NCI-H748 (cell line): ENCODE results near the gene ZFP1.

ENCODE experiments used
- DNase-seq: peaks from one replicate; lab custom pipeline; 2025; ENCODE audit not compliant: unreplicated experiment; lab: John Stamatoyannopoulos, UW

Gene ZFP1

DNA sequence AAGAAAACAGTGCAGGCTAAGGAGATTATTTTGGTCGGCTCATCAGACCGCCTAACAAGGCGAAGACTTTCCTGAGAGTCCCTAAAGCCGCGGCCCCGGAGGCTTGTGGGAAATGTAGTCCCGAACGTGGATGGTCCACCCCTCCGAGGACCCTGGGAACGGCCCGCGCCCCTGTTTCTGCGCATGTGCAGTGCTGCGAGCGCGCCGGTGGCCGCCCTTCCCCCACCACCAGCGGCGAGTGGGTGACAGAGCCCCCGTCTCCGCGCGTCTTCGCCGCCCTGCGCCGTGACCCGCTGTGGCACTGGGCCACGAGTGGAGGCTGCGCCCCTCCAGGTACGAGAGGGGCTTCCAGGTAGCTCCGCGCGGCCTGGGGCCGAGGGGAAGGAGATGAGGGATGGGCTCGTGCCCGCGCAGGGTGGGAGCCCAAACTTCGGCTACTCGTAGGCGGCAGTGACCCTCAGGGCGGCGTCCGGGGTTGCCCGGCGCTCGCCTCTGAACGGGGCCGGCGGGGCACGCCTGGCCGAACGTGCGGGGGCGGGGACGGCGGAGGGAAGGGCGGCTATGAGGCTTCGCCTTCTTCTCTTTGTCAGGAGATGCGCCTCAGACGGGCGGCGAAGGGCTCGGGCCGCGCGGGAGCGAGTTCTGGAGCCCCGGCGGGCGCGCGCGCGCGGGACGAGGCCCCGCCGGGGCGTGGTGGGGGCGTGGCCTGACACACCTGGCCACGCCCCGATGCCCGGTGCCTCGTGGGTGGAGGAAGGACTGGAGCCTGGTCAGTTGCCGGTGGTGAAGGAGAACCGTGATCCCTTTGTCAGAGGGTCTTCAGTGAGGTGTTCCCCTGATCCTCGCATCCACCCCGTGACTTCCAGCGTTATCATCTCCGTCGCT, at the start of gene ZFP1:
ZFP1 (plus strand) TSS at position 214 of the 885 bp plus-strand sequence. CDS start 4,428 bp downstream, outside the sequence.
- DNase-seq, result peak; percentile 91

- DNase-seq, result no peak
Observed at GRCh38 chr16:75099075-75099667, 49.2 kb upstream of the ZFP1 start.

DNA sequence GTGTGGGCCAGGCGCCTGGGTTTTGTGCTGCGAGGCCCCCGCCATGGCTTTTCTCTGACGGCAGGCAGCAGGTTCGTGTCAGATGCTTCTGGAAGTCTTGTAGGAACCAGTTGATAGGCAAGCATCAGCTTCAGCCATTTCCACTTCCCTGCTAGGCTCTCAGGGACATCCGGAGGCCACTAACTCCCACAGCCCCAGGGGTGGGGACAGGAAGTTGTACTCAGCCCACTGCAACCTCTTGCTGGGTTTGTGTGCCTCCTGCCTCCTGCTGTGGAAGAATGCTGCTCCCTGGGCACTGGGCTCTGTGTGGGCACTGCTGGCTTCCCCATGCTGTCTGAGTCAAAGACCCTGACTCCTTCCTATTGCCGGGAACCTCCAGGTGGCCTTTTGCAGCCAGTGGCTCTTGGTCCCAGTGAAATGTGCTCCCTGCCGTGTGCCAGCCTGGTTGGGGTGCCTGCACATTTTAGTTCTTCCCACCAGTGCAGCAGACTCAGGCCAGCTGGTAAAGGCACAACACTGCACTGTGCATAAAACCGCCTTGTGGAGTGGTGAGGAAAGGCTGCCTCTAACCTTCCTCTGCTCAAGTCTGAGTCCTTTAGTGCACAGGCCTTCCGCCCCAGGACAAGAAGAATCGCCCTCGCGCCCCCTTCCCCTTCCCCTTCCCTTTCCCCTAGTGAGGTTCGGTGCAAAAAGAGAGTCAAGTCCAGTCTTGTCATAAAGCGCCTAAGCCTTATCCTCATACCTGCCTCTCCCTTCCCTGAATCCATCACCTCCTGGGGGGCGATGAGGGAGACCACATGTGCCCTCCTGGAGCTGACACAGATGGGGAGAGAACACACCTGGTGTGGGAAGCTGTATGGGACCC, 48.4 kb upstream of the ZFP1 start:
- DNase-seq, result no peak

- no peak for DNase-seq
Observed at GRCh38 chr16:75100603-75100990, 47.7 kb upstream of the ZFP1 start.

- DNase-seq, result no peak
Observed at GRCh38 chr16:75101635-75102034, 46.7 kb upstream of the ZFP1 start.

- no peak for DNase-seq
Observed at GRCh38 chr16:75102595-75102994, 45.7 kb upstream of the ZFP1 start.

- DNase-seq, result no peak
Observed at GRCh38 chr16:75103994-75104393, 44.3 kb upstream of the ZFP1 start.

DNA sequence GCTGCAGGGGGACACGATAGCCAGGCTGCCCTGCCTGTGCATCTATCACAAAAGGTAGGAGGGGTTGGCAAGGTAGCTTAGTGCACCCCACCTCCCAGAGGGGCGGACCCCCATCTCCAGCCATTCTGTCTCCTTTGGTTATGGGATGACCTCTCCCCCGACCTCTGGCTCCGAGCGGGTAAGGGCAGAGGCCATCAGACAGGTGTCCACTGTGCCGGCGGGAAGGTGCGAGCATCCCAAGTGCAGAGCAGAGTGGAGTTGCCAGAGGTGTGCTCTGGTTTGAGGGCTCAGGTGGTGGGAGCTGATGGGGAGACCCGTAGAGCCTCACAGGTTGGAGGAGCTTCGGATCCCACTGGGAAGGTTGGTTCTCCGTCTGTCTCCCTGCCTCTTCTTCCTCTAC, 43.5 kb upstream of the ZFP1 start:
- DNase-seq, result no peak

DNA sequence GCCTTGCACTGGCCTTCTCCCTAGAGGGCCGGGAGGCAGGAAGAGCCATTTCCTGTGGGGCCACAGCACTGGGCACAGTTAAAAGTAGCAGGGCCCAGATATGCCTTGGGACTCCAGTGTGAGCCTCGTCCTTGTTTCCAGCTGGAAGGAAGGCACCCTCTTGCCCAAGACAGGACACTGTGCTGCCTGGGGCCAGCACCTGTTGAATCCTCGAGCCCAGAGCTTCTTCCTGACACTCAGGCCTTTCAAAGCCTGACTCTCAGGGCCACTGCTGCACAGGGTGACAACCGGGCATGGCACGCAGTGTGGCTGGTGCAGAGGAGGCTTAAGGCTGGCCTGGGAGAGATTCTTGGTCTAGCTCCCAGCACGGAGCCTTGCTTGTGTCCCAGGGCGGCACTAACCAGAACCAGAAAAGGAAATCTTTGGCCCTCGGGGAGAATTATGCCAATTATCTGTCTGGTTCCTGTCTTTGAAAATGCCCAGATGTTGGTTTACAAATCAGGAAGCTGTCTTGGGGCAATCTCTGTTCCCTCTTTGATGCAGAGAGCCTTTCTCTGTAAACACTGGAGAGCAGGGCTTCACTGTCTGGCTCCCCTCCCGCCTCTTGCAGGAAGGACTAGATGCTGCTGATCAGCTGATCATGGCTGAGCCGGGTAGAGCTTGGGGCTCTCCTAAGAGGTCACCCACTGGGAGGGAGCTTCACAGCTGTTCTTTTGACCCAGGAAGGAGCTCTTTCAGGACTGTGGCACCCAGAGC, 42.8 kb upstream of the ZFP1 start:
- no peak for DNase-seq

GRCh38 chr16:75106351-75107274, 41.7 kb upstream of the ZFP1 start:
- DNase-seq, result no peak

DNA sequence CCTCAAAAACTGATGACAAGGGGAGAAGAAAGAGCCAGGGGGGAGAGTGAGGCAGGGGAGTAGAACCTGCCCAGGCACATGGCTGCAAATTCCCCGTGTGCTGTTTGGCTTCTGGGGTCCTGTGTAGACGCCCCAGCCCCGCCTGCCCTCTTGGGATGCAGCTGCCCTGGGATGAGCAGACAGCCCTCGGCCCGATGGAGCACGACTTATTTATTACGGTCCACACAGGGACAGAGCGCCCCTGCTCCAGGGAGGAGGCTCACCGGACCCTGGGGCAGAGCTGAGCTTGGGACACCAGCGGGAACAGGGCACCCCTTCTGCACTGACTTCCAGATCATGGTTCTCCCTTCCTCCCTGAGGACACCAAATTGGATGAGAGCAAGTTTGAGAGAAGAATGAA, 40.8 kb upstream of the ZFP1 start:
- no peak for DNase-seq

GRCh38 chr16:75108792-75109731, 39.3 kb upstream of the ZFP1 start:
- no peak for DNase-seq

- no peak for DNase-seq
Observed at GRCh38 chr16:75109732-75110243, 38.5 kb upstream of the ZFP1 start.

DNA sequence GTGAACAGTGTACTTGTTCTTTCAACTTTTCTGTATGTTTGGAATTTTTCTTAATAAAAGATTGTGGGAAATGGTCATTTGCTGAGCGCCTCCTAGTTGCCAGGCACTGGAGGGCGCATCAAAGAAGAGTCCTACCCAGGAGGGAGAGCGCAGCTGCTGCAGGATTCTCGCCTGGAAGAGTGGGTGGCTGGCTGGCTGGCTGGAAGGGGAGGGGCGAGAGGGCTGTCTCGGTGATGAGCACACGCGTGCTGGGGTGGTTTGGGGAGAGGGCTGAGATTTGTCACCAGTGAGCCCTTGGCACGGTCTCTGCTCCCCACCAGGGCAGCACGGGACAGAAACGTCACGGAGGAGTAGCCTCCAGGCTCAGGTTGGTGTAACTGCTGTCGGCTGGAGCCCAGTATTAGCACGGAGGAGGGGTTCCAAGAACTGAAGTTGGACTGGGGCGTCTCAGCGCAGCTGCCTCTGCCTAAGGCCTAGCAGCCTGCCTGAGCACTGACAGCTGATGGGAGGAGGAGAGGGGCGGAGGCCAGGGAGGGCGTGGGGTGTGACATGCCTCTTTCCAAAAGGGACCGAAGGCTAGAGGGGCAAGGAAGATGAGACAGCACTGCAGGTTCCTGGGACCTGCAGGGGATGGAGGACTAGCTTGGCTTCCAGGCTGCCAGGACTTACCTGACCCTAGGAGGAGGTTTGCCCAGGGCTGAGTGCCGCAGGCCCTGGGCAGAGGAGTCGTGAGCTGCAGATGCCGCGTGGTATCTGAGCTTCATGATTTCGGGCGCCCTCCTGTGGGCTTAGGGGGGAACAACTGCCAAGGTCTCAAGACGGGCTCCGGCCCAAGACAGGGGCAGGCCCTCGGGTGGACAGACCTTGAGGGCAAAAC, 37.4 kb upstream of the ZFP1 start:
- DNase-seq, result peak; percentile 75

DNA sequence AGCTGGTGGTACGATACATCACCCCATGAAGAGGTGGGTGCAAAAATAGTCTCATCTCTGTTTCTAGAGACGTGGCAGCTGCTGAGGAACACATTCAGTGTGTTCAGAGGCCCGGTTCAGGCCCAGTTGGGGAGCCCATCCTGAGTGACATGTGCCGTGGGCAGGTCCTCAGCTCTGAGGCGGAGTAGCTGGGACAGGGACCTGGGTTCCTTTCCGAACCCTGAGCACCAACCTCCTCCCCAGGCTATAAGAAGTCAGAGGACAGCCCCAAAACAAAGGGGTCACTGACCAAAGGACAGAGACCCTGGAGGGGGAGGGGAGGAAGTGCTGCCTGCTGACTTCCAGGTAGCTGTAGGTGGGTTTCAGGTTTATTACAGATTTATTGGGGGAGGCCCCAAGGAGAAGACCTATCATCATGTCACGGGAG, 36.8 kb upstream of the ZFP1 start:
- DNase-seq, result no peak

- no peak for DNase-seq
Observed at GRCh38 chr16:75111961-75112733, 36.2 kb upstream of the ZFP1 start.
